Activated T-cell treated with anti-CD3 and anti-CD28 coated beads, Interleukin-2, amount 50 U/mL, for 72 hours (primary cell): ENCODE results near the gene WBP2. TPM values are rescaled to one million over a fixed set of nuclear protein-coding genes. Genes with fewer than 3 reads are reported as not detected.

Experiments
- ATAC-seq, 2 donors: fragments of 150-1000 bp; cut with Tn5 transposase; replicated peaks in 1 of 2; 2 replicates each; pipeline ENCODE4 v1.10.0; 2021; ENCODE audit warnings: moderate library complexity in 2 of 2, mild to moderate bottlenecking in 1 of 2
- DNase-seq, 2 donors: peaks; one replicate each; pipeline ENCODE4 v3.0.0; 2021 to 2022; ENCODE audit warnings: mixed read lengths in 1 of 2
- H3K27ac Mint-ChIP-seq: one replicate; pipeline ENCODE4 v1.8.0; 2022; ENCODE audit warnings: mild to moderate bottlenecking, moderate library complexity, mixed read lengths
- H3K27me3 Mint-ChIP-seq: one replicate; pipeline ENCODE4 v1.8.0; 2022; ENCODE audit warnings: low read depth, mixed read lengths
- H3K36me3 Mint-ChIP-seq, 2 donors: one replicate each; pipeline ENCODE4 v1.8.0; 2022; ENCODE audit warnings: mixed read lengths in 2 of 2, mild to moderate bottlenecking in 1 of 2; ENCODE audit not compliant: insufficient read depth in 2 of 2
- H3K4me1 Mint-ChIP-seq: one replicate; pipeline ENCODE4 v1.8.0; 2022; ENCODE audit warnings: low read depth, mixed read lengths
- H3K4me3 Mint-ChIP-seq, 2 donors: one replicate each; pipeline ENCODE4 v1.8.0; 2022; ENCODE audit warnings: mild to moderate bottlenecking in 2 of 2, mixed read lengths in 2 of 2, moderate library complexity in 2 of 2
- H3K9me3 Mint-ChIP-seq, 2 donors: one replicate each; pipeline ENCODE4 v1.8.0; 2022; ENCODE audit warnings: mixed read lengths in 2 of 2
- total RNA-seq, 2 donors: library from RNA; stranded (reverse); gene quantifications; one replicate each; pipeline ENCODE4 v1.2.3, GENCODE V29; 2022

The WBP2 gene
- 100 to 1,000 TPM in 1 of 2 donors, 10 to 100 TPM in 1; 90.2 to 109 TPM for total RNA-seq

- Mint-ChIP-seq H3K4me1 (peaks cover 37% of the 10 kb centered on the region), H3K27ac (peak within 1 kb of the TSS; percentile 71), H3K4me3 (no peak within 1 kb of the TSS), H3K27me3 (no peaks in the 10 kb centered on the region), H3K36me3 (peaks cover 0 to 5% of the 10 kb centered on the region in 2 donors), H3K9me3 (no peaks in the 10 kb centered on the region)
- DNase-seq, result peak; percentile 96 to 99
- ATAC-seq, result peak; percentile 90
Observed at GRCh38 chr17:75855310-75856061, at the start of gene WBP2. Gene WBP2, minus strand, starts transcription at chr17:75855335. Its CDS starts 38 bp downstream, at chr17:75855297.

DNA sequence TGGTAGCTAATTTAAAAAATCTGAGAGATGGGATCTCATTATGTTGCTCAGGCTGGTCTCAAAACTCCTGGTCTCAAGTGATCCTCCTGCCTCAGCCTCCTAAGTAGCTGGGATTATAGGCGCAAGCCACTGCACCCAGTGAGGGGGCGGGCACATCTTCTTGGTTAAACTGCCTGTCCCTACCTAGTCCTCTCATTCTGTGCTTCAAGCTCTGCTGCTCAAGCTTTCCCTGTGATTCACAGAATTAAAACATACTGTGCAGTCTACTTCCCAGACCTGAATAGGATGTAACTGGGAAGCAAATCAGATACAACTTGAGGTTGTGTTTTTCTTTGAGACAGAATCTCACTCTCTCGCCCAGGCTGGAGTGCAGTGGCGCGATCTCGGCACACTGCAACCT, 47.3 kb upstream of the WBP2 start:
- Mint-ChIP-seq H3K27ac (no peak overlapping the region), H3K27me3 (no peaks in the 10 kb centered on the region), H3K4me3 (no peak overlapping the region), H3K4me1 (peaks cover 27% of the 10 kb centered on the region), H3K9me3 (no peaks in the 10 kb centered on the region), H3K36me3 (peaks cover 4 to 8% of the 10 kb centered on the region in 2 donors)
- no peak for DNase-seq
- ATAC-seq, result no peak

DNA sequence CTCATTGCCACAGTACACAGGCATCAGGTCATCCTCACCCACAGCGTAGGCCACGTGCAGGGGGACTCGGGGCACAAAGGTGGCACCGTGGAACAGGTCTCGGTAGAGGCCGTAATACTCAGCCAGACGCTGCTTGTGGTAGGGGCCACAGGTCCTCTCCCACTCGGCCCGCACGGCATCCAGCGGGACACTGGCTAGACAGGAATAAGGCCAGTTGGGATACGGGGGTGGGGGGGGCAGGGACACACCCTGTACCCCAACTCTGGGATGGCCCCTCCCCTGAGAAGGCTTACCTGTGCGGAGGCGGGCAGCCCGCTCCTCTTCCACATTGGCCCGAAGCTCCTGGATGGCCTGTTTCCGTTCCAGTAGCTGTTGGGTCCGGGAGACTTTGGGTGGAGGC, 46.6 kb upstream of the WBP2 start:
- Mint-ChIP-seq H3K27ac (no peak overlapping the region), H3K4me1 (peaks cover 30% of the 10 kb centered on the region), H3K27me3 (no peaks in the 10 kb centered on the region), H3K4me3 (no peak overlapping the region), H3K9me3 (no peaks in the 10 kb centered on the region), H3K36me3 (peaks cover 4 to 8% of the 10 kb centered on the region in 2 donors)
- no peak for ATAC-seq
- no peak for DNase-seq

DNA sequence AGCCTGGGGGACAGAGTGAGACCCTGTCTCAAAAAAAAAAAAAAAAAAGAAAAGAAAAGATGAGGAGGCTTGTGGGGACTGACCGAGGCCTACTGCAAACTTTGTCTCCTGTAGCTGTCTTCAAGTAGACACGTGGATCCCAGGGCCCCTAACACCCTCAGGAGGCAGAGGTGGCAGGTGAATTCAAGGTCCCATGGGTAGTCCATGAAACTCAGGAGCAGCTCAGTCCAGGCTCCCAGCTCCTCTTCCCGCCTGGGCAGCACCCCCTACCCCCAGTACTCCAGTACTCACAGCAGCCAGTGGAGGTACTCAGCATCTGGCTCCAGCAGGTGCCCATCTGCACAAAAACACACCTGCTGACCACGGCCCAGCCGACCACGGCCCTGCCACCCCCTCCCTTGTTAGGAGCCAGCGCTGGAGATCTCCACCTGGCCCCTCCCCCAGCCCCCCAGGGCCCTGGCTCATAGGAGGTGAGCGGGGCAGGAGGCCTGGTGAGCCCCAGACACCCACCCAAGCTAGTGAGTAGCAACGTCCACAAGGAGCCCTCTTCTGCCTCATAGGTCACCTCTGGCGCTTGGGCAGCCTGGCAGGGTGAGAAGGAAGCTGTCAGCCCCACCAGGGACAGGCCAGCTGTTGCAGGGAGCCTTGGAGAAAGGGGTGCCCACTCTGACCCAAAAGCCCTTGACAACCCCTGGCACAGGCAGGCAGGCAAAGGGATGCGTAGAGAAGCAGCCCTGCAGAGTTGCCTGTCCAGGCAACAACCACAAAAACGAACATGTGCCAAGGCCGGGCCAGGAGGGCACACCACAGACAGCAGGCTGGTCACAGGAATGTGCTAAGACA, 45.8 kb upstream of the WBP2 start:
- peaks cover 26% of the 10 kb centered on the region for H3K4me1 Mint-ChIP-seq
- peaks cover 4 to 8% of the 10 kb centered on the region in 2 donors for H3K36me3 Mint-ChIP-seq
- H3K4me3 Mint-ChIP-seq, result no peak overlapping the region
- ATAC-seq (no peak), DNase-seq (no peak)
- H3K27ac Mint-ChIP-seq, result no peak overlapping the region
- no peaks in the 10 kb centered on the region for H3K9me3 Mint-ChIP-seq
- no peaks in the 10 kb centered on the region for H3K27me3 Mint-ChIP-seq

DNA sequence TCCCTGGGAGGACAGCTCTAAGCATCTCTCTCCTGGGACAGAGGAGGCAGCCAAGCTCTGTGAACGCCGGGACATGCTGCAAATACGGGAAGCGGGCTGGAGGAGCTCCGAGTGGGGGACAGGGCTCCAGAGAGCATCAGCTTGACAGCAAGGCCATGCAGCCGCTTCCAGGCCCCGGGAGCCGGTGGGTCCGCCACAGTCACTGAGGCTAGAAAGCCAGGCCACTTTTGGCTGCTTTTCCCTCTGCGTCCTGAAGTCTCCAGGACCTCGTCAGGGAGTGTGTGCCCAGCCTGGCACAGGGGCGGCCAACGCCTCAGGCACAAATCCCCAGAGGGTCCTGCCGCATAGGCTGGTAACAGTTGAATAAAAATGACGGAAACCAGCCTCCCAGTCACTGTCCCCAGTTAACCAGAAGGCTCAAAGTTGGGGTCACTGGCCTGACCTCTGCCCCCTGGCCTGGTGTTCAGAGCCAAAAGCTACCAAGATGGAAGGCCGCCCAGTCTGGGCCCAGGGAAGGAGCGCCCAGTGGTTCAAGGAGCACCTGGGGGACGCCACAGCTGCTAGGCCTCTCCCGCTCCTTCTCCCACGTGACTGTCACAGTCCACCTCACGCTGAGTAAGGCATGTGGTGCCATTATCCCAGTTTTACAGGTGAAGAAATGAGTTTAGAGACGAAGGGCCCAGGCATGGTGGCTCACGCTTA, 44.8 kb upstream of the WBP2 start:
- ATAC-seq (no peak), DNase-seq (no peak)
- Mint-ChIP-seq H3K27ac (no peak overlapping the region), H3K27me3 (no peaks in the 10 kb centered on the region), H3K9me3 (no peaks in the 10 kb centered on the region), H3K4me3 (no peak overlapping the region), H3K4me1 (peaks cover 30% of the 10 kb centered on the region), H3K36me3 (peaks cover 4 to 8% of the 10 kb centered on the region in 2 donors)

- Mint-ChIP-seq H3K9me3 (no peaks in the 10 kb centered on the region), H3K36me3 (peaks cover 4 to 8% of the 10 kb centered on the region in 2 donors), H3K27ac (no peak overlapping the region), H3K27me3 (no peaks in the 10 kb centered on the region), H3K4me1 (peaks cover 34% of the 10 kb centered on the region), H3K4me3 (no peak overlapping the region)
- DNase-seq (no peak), ATAC-seq (no peak)
Observed at GRCh38 chr17:75899353-75899752, 44.2 kb upstream of the WBP2 start.

- Mint-ChIP-seq H3K4me1 (peaks cover 36% of the 10 kb centered on the region), H3K9me3 (no peaks in the 10 kb centered on the region), H3K36me3 (peaks cover 2 to 8% of the 10 kb centered on the region in 2 donors), H3K27ac (no peak overlapping the region), H3K27me3 (no peaks in the 10 kb centered on the region), H3K4me3 (no peak overlapping the region)
- no peak for ATAC-seq
- DNase-seq, result no peak
Observed at GRCh38 chr17:75898791-75899190, 43.7 kb upstream of the WBP2 start.

GRCh38 chr17:75898065-75898464, 42.9 kb upstream of the WBP2 start:
- Mint-ChIP-seq H3K4me3 (peak overlapping the region; percentile 73 to 74), H3K27ac (peak overlapping the region; percentile 79), H3K9me3 (no peaks in the 10 kb centered on the region), H3K36me3 (peaks cover 2 to 8% of the 10 kb centered on the region in 2 donors), H3K27me3 (no peaks in the 10 kb centered on the region), H3K4me1 (peaks cover 31% of the 10 kb centered on the region)
- ATAC-seq, result no peak
- no peak for DNase-seq

- H3K27me3 Mint-ChIP-seq, result no peaks in the 10 kb centered on the region
- H3K4me1 Mint-ChIP-seq, result peaks cover 30% of the 10 kb centered on the region
- peaks cover 2 to 8% of the 10 kb centered on the region in 2 donors for H3K36me3 Mint-ChIP-seq
- DNase-seq (no peak), ATAC-seq (no peak)
- H3K27ac Mint-ChIP-seq, result peak overlapping the region; percentile 79
- peak overlapping the region; percentile 73 to 74 for H3K4me3 Mint-ChIP-seq
- H3K9me3 Mint-ChIP-seq, result no peaks in the 10 kb centered on the region
Observed at GRCh38 chr17:75897160-75898019, 42.3 kb upstream of the WBP2 start.

DNA sequence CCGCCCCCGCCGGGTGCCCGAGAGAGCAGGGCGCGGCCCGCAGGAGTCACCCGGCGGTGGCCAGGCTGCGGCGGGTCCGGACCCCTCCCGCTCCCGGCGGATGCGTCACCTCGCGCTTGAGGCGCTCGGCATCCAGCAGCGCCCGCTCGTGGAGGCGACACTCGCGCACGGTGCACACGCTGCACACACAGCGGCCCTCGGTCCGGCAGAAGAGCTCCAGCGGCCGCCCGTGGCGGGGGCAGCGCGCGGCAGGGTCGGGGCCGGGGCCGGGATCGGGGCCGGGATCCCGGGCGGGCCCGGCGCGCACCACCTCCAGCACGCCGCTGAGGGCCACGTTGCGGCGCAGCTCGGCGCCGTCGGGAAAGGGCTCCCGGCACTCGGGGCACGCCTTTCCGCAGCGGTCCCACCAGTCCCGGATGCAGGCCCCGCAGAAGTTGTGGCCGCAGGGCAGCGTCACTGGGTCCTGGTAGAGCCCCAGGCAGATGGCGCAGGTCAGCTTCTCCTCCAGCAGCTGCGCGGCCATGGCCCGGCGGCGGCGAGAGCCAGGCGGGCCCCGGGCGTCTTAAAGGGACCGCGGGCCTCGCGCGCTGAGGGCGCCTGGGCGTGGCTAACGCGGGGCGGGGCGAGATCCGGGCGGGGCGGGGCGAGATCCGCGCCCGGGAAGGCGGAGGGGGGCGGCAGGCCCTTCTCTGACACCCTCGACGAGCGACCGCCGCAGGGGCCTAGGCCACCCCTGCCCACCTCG, 41.5 kb upstream of the WBP2 start, which contains the start of gene TRIM65:
Gene TRIM65 (minus strand): TSS at position 537 of the 745 bp plus-strand sequence. CDS start 14 bp downstream, at position 523.
- Mint-ChIP-seq H3K4me3 (peak within 1 kb of the TSS; percentile 79 to 92), H3K27ac (peak within 1 kb of the TSS; percentile 96), H3K27me3 (no peaks in the 10 kb centered on the region), H3K36me3 (peaks cover 2 to 8% of the 10 kb centered on the region in 2 donors), H3K4me1 (peaks cover 30% of the 10 kb centered on the region), H3K9me3 (no peaks in the 10 kb centered on the region)
- DNase-seq, result peak; percentile 86
- ATAC-seq, result peak; percentile 89 to 90

DNA sequence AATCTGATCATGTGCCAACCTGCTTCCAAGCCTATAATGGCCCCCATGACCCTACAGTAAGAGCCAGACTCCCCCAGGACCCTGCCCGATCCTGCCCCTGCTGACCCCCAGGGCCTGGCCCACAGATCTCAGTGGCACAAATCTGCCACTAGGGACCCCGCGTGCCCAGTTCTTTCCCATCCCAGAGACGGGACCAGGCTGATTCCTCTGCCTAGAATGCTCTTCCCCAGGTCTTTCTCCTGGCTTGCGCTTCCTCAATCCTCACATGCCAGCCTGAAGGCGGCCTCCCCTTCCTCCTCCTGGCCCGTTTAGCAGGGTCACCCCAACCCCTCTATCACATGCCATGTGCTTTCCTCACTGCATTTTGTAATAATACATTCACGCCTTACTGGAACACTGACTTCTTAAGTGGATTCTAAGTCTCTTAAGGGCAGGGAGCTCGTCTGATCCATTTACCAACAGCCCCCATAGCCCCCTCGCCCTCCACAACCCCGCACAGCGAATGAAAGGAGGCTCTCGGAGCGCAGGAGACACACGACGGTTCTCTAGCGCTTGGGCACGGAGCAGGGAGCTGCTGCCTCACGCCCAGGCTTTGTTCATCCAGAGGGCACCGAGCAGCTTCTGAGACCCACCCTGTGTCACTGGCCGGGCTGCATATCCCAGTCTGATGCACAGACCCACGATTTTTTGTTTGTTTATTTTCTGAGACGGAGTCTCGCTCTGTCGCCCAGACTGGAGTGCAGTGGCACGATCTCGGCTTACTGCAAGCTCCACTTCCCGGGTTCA, 40.4 kb upstream of the WBP2 start:
- peak overlapping the region; percentile 79 to 92 for H3K4me3 Mint-ChIP-seq
- no peaks in the 10 kb centered on the region for H3K9me3 Mint-ChIP-seq
- ATAC-seq, result no peak
- no peaks in the 10 kb centered on the region for H3K27me3 Mint-ChIP-seq
- peak overlapping the region; percentile 96 for H3K27ac Mint-ChIP-seq
- peaks cover 30% of the 10 kb centered on the region for H3K4me1 Mint-ChIP-seq
- H3K36me3 Mint-ChIP-seq, result peaks cover 2 to 8% of the 10 kb centered on the region in 2 donors
- peak in 1 of 2 donors; percentile 21 for DNase-seq
